Activated CD4-positive, alpha-beta T cell treated with anti-CD3 and anti-CD28 coated beads for 36 hours (primary cell): ENCODE measurements around the gene TRIOBP. TPM values are rescaled to one million over a fixed set of nuclear protein-coding genes. Genes with fewer than 3 reads are reported as not detected.
"Not testable (repeated sequence)": the region's sequence is repeated elsewhere in the genome, so short reads cannot be mapped to it uniquely, and the experiment has no call there.

Experiments
- ATAC-seq: fragments of 200-7000 bp; cut with Tn5 transposase; one replicate; pipeline ENCODE4 v1.10.0; 2021; ENCODE audit warnings: mild to moderate bottlenecking, moderate library complexity
- CTCF ChIA-PET: fragments of 350-600 bp; sonication (Branson Sonifier 250); formaldehyde crosslinking; loops from one replicate; lab custom pipeline; 2021; ENCODE audit warnings: antibody characterized with exemption; lab: Charles Lee
- POLR2A ChIA-PET: fragments of 350-600 bp; sonication (Branson Sonifier 250); formaldehyde crosslinking; loops from one replicate; lab custom pipeline; 2021; ENCODE audit warnings: antibody characterized with exemption, inconsistent platforms; lab: Charles Lee
- DNase-seq: peaks from one replicate; pipeline ENCODE4 v3.0.0-alpha.2; 2020
- H3K27ac Mint-ChIP-seq: one replicate; pipeline ENCODE4 v1.8.0; 2021; ENCODE audit warnings: mixed read lengths
- H3K27me3 Mint-ChIP-seq: one replicate; pipeline ENCODE4 v1.8.0; 2021; ENCODE audit warnings: mixed read lengths
- H3K36me3 Mint-ChIP-seq: one replicate; pipeline ENCODE4 v1.8.0; 2021; ENCODE audit warnings: low read depth, mixed read lengths
- H3K4me1 Mint-ChIP-seq: one replicate; pipeline ENCODE4 v1.8.0; 2021; ENCODE audit warnings: mixed read lengths
- H3K4me3 Mint-ChIP-seq: one replicate; pipeline ENCODE4 v1.8.0; 2021; ENCODE audit warnings: mild to moderate bottlenecking, moderate library complexity, mixed read lengths
- H3K9me3 Mint-ChIP-seq: one replicate; pipeline ENCODE4 v1.8.0; 2021; ENCODE audit warnings: low read depth, mixed read lengths
- intact Hi-C, 2 experiments: fragments of 100-400 bp; cut with DNase I in 1 of 2; cut with micrococcal nuclease in 1 of 2; formaldehyde crosslinking; loops; one replicate each; pipeline versions ENCODE4 v1.14.2 to v1.15.1; 2022 to 2024; cut with DNase I, micrococcal nuclease
- total RNA-seq, 2 experiments: library from RNA; stranded (reverse); gene quantifications; one replicate each; pipeline ENCODE4 v1.2.3, GENCODE V29; 2021

Gene TRIOBP
- total RNA-seq, 2 experiments from 2014 or later: 23.3 to 26.1 TPM

GRCh38 chr22:37781434-37782059 lies 84.7 kb downstream of the TRIOBP start:
- ATAC-seq: no peak
- H3K27ac Mint-ChIP-seq: no peak overlapping the region
- H3K9me3 Mint-ChIP-seq: no peaks in the 10 kb centered on the region
- intact Hi-C loops: no loop called here
- no peak for DNase-seq
- H3K27me3 Mint-ChIP-seq: peaks cover 2% of the 10 kb centered on the region
- ChIA-PET POLR2A (no interaction called here), CTCF (interaction anchor here (1.4 kb wide), 1 partner anchor 187 kb away, joined by 4 read pairs; no protein-coding TSS in a partner anchor)
- no peaks in the 10 kb centered on the region for H3K36me3 Mint-ChIP-seq
- no peaks in the 10 kb centered on the region for H3K4me1 Mint-ChIP-seq
- H3K4me3 Mint-ChIP-seq: no peak overlapping the region

GRCh38 chr22:37782340-37783168 lies 85.7 kb downstream of the TRIOBP start:
- CTCF ChIA-PET: interaction anchor here (0.7 kb wide), 1 partner anchor 115 kb away, joined by 3 read pairs; no protein-coding TSS in a partner anchor
- ATAC-seq: no peak
- no peak overlapping the region for H3K27ac Mint-ChIP-seq
- DNase-seq: no peak
- intact Hi-C loops: no loop called here
- H3K4me3 Mint-ChIP-seq: no peak overlapping the region
- H3K9me3 Mint-ChIP-seq: no peaks in the 10 kb centered on the region
- H3K4me1 Mint-ChIP-seq: no peaks in the 10 kb centered on the region
- POLR2A ChIA-PET: no interaction called here
- no peaks in the 10 kb centered on the region for H3K36me3 Mint-ChIP-seq
- H3K27me3 Mint-ChIP-seq: peaks cover 2% of the 10 kb centered on the region

GRCh38 chr22:37784829-37785495 lies 88.1 kb downstream of the TRIOBP start:
- intact Hi-C loops: no loop called here
- Mint-ChIP-seq H3K4me1 (no peaks in the 10 kb centered on the region), H3K9me3 (no peaks in the 10 kb centered on the region), H3K27ac (no peak overlapping the region), H3K36me3 (no peaks in the 10 kb centered on the region), H3K4me3 (no peak overlapping the region), H3K27me3 (peaks cover 2% of the 10 kb centered on the region)
- ATAC-seq (no peak), DNase-seq (no peak)
- ChIA-PET POLR2A (no interaction called here), CTCF (interaction anchor here (0.5 kb wide), 1 partner anchor 226 kb away, joined by 6 read pairs; no protein-coding TSS in a partner anchor)

- H3K27me3 Mint-ChIP-seq: peaks cover 2% of the 10 kb centered on the region
- no peak overlapping the region for H3K4me3 Mint-ChIP-seq
- no peak overlapping the region for H3K27ac Mint-ChIP-seq
- intact Hi-C loops: no loop called here
- DNase-seq: no peak
- POLR2A ChIA-PET: no interaction called here
- no peaks in the 10 kb centered on the region for H3K36me3 Mint-ChIP-seq
- H3K9me3 Mint-ChIP-seq: no peaks in the 10 kb centered on the region
- no peak for ATAC-seq
- H3K4me1 Mint-ChIP-seq: no peaks in the 10 kb centered on the region
- CTCF ChIA-PET: no interaction called here
Observed at GRCh38 chr22:37790234-37790633, 93.4 kb downstream of the TRIOBP start.

- no peak overlapping the region for H3K27ac Mint-ChIP-seq
- no peaks in the 10 kb centered on the region for H3K4me1 Mint-ChIP-seq
- ChIA-PET POLR2A (no interaction called here), CTCF (no interaction called here)
- no peaks in the 10 kb centered on the region for H3K36me3 Mint-ChIP-seq
- no peaks in the 10 kb centered on the region for H3K9me3 Mint-ChIP-seq
- H3K4me3 Mint-ChIP-seq: no peak overlapping the region
- no peak for ATAC-seq
- intact Hi-C loops: no loop called here
- no peak for DNase-seq
- H3K27me3 Mint-ChIP-seq: no peaks in the 10 kb centered on the region
Observed at GRCh38 chr22:37792494-37792893, 95.6 kb downstream of the TRIOBP start.

GRCh38 chr22:37794376-37794775 lies 97.5 kb downstream of the TRIOBP start:
- no peak overlapping the region for H3K27ac Mint-ChIP-seq
- POLR2A ChIA-PET: no interaction called here

GRCh38 chr22:37796079-37796478 lies 99.2 kb downstream of the TRIOBP start:
- H3K36me3 Mint-ChIP-seq: no peaks in the 10 kb centered on the region
- intact Hi-C loops: no loop called here
- no peak overlapping the region for H3K4me3 Mint-ChIP-seq
- POLR2A ChIA-PET: interaction anchor here (0.7 kb wide), 1 partner anchor 77 kb away, joined by 4 read pairs; no protein-coding TSS in a partner anchor
- no peak overlapping the region for H3K27ac Mint-ChIP-seq
- no peak for DNase-seq
- peaks cover 3% of the 10 kb centered on the region for H3K27me3 Mint-ChIP-seq
- no peaks in the 10 kb centered on the region for H3K4me1 Mint-ChIP-seq
- CTCF ChIA-PET: interaction anchor here (0.6 to 0.7 kb wide), 3 partner anchors 115 to 162 kb away, joined by 3 read pairs; no protein-coding TSS in a partner anchor
- H3K9me3 Mint-ChIP-seq: no peaks in the 10 kb centered on the region
- ATAC-seq: no peak

More at GRCh38 chr22:37794376-37794775, 97.5 kb downstream of the TRIOBP start:
- no peak for DNase-seq
- Mint-ChIP-seq H3K27me3 (no peaks in the 10 kb centered on the region), H3K4me3 (no peak overlapping the region), H3K9me3 (no peaks in the 10 kb centered on the region), H3K4me1 (no peaks in the 10 kb centered on the region), H3K36me3 (no peaks in the 10 kb centered on the region)
- ATAC-seq: no peak
- CTCF ChIA-PET: interaction anchor here (0.6 kb wide), 1 partner anchor 377 kb away, joined by 3 read pairs; no protein-coding TSS in a partner anchor
- intact Hi-C loops: no loop called here

- H3K36me3 Mint-ChIP-seq, H3K9me3 Mint-ChIP-seq, H3K27me3 Mint-ChIP-seq, H3K4me3 Mint-ChIP-seq, DNase-seq, POLR2A ChIA-PET, H3K27ac Mint-ChIP-seq, ATAC-seq, H3K4me1 Mint-ChIP-seq, CTCF ChIA-PET, intact Hi-C loops: not testable (repeated sequence)
Observed at GRCh38 chr22:37797259-37797658, 100.4 kb downstream of the TRIOBP start.

- DNase-seq (no peak), ATAC-seq (no peak)
- no peak overlapping the region for H3K4me3 Mint-ChIP-seq
- no peaks in the 10 kb centered on the region for H3K36me3 Mint-ChIP-seq
- ChIA-PET CTCF (interaction anchor here (0.6 kb wide), 1 partner anchor 499 kb away, joined by 3 read pairs; no protein-coding TSS in a partner anchor), POLR2A (interaction anchor here (0.6 kb wide), 1 partner anchor 370 kb away, joined by 3 read pairs; no protein-coding TSS in a partner anchor)
- intact Hi-C loops: no loop called here
- H3K27ac Mint-ChIP-seq: no peak overlapping the region
- H3K4me1 Mint-ChIP-seq: peaks cover 4% of the 10 kb centered on the region
- H3K9me3 Mint-ChIP-seq: no peaks in the 10 kb centered on the region
- peaks cover 7% of the 10 kb centered on the region for H3K27me3 Mint-ChIP-seq
Observed at GRCh38 chr22:37797874-37798500, 101.1 kb downstream of the TRIOBP start.

GRCh38 chr22:37799979-37800378 lies 103.1 kb downstream of the TRIOBP start:
- peaks cover 16% of the 10 kb centered on the region for H3K27me3 Mint-ChIP-seq
- H3K27ac Mint-ChIP-seq, ATAC-seq, CTCF ChIA-PET, POLR2A ChIA-PET, DNase-seq, H3K4me3 Mint-ChIP-seq, H3K9me3 Mint-ChIP-seq, H3K36me3 Mint-ChIP-seq: not testable (repeated sequence)
- H3K4me1 Mint-ChIP-seq: peaks cover 16% of the 10 kb centered on the region
- intact Hi-C loops: loop anchor here in 1 of 2 experiments (5.0 to 10.0 kb wide), 2 partner anchors 555 to 597 kb away; partner anchors contain the start of gene RAC2

GRCh38 chr22:37801946-37802309 lies 105.1 kb downstream of the TRIOBP start:
- Mint-ChIP-seq H3K4me1 (peaks cover 31% of the 10 kb centered on the region), H3K27me3 (peaks cover 29% of the 10 kb centered on the region), H3K4me3 (peak overlapping the region; percentile 58), H3K27ac (no peak overlapping the region), H3K9me3 (no peaks in the 10 kb centered on the region), H3K36me3 (no peaks in the 10 kb centered on the region)
- ATAC-seq: no peak
- DNase-seq: no peak
- ChIA-PET POLR2A (no interaction called here), CTCF (no interaction called here)
- intact Hi-C loops: loop anchor here in 1 of 2 experiments (5.0 to 10.0 kb wide), 2 partner anchors 557 to 595 kb away; partner anchors contain the start of gene RAC2
